HG02973 (cell line): Measurements from ENCODE around the gene CD200.

ENCODE experiments used
- ATAC-seq: cut with Tn5 transposase; IDR thresholded peaks from one replicate; pipeline ENCODE4 v1.9.1; 2021; ENCODE audit warnings: moderate library complexity; ENCODE audit not compliant: unreplicated experiment

CD200 gene

GRCh38 chr3:112331851-112332250 is 1.1 kb upstream of the CD200 start:
- ATAC-seq: no peak

- no peak for ATAC-seq
Observed at GRCh38 chr3:112333381-112334317, 693 bp downstream of the CD200 start.

- no peak for ATAC-seq
Observed at GRCh38 chr3:112334691-112335433, 1.9 kb downstream of the CD200 start.

GRCh38 chr3:112335434-112335781 is 2.5 kb downstream of the CD200 start:
- ATAC-seq: no peak

- ATAC-seq: no peak
Observed at GRCh38 chr3:112338021-112338726, 5.2 kb downstream of the CD200 start.

GRCh38 chr3:112338727-112339056 is 5.7 kb downstream of the CD200 start:
- ATAC-seq: no peak

- no peak for ATAC-seq
Observed at GRCh38 chr3:112339134-112339533, 6.2 kb downstream of the CD200 start.

- no peak for ATAC-seq
Observed at GRCh38 chr3:112339609-112340008, 6.7 kb downstream of the CD200 start.

GRCh38 chr3:112341386-112341785 is 8.4 kb downstream of the CD200 start:
- ATAC-seq: no peak

GRCh38 chr3:112345681-112346080 is 12.7 kb downstream of the CD200 start:
- no peak for ATAC-seq

GRCh38 chr3:112346491-112347122 is 13.7 kb downstream of the CD200 start:
- ATAC-seq: no peak

- ATAC-seq: no peak
Observed at GRCh38 chr3:112348943-112349342, 16.0 kb downstream of the CD200 start.

- ATAC-seq: no peak
Observed at GRCh38 chr3:112349557-112349956, 16.6 kb downstream of the CD200 start.

- no peak for ATAC-seq
Observed at GRCh38 chr3:112350018-112350810, 17.3 kb downstream of the CD200 start.

GRCh38 chr3:112351036-112351435 is 18.1 kb downstream of the CD200 start:
- ATAC-seq: no peak

- no peak for ATAC-seq
Observed at GRCh38 chr3:112351823-112352222, 18.9 kb downstream of the CD200 start.

- ATAC-seq: no peak
Observed at GRCh38 chr3:112352720-112353119, 19.8 kb downstream of the CD200 start.

GRCh38 chr3:112353365-112353764 is 20.4 kb downstream of the CD200 start:
- ATAC-seq: no peak

- no peak for ATAC-seq
Observed at GRCh38 chr3:112354642-112355306, 21.8 kb downstream of the CD200 start.

GRCh38 chr3:112355307-112355687 is 22.3 kb downstream of the CD200 start:
- no peak for ATAC-seq
